NCI-H748 (cell line): ENCODE measurements around the gene SCAPER.
"Not testable (repeated sequence)": the region's sequence is repeated elsewhere in the genome, so short reads cannot be mapped to it uniquely, and the experiment has no call there.

ENCODE experiments used
- DNase-seq: peaks from one replicate; lab custom pipeline; 2025; ENCODE audit not compliant: unreplicated experiment; lab: John Stamatoyannopoulos, UW

The SCAPER gene

GRCh38 chr15:76330080-76330680 is 575.0 kb downstream of the SCAPER start:
- peak; percentile 31 for DNase-seq

- no peak for DNase-seq
Measured at GRCh38 chr15:76328958-76329357, 576.2 kb downstream of the SCAPER start.

GRCh38 chr15:76328106-76328696 is 576.9 kb downstream of the SCAPER start:
- DNase-seq, result no peak

GRCh38 chr15:76327191-76328105 is 577.7 kb downstream of the SCAPER start:
- DNase-seq, result no peak

GRCh38 chr15:76325704-76326103 is 579.4 kb downstream of the SCAPER start:
- DNase-seq, result no peak

- DNase-seq, result no peak
Measured at GRCh38 chr15:76324066-76324465, 581.1 kb downstream of the SCAPER start.

GRCh38 chr15:76321602-76322001 is 583.5 kb downstream of the SCAPER start:
- DNase-seq, result no peak

GRCh38 chr15:76321171-76321570 is 584.0 kb downstream of the SCAPER start:
- DNase-seq, result peak; percentile 14

- no peak for DNase-seq
Measured at GRCh38 chr15:76320012-76320411, 585.1 kb downstream of the SCAPER start.

GRCh38 chr15:76313731-76314130 is 591.4 kb downstream of the SCAPER start:
- DNase-seq, result no peak

- not testable (repeated sequence) for DNase-seq
Measured at GRCh38 chr15:76313175-76313567, 592.0 kb downstream of the SCAPER start.

GRCh38 chr15:76312540-76313174 is 592.5 kb downstream of the SCAPER start:
- DNase-seq, result no peak

GRCh38 chr15:76311100-76311953 is 593.8 kb downstream of the SCAPER start, which contains the start of gene ETFA:
Gene ETFA (minus strand): TSS chr15:76311469. CDS start chr15:76311388, 81 bp downstream.
- peak; percentile 93 for DNase-seq

GRCh38 chr15:76310475-76311099 is 594.6 kb downstream of the SCAPER start:
- peak; percentile 28 for DNase-seq

- no peak for DNase-seq
Measured at GRCh38 chr15:76309601-76310330, 595.4 kb downstream of the SCAPER start.

GRCh38 chr15:76303909-76304308 is 601.2 kb downstream of the SCAPER start:
- no peak for DNase-seq

- DNase-seq, result no peak
Measured at GRCh38 chr15:76299786-76300185, 605.4 kb downstream of the SCAPER start.

GRCh38 chr15:76298986-76299385 is 606.2 kb downstream of the SCAPER start:
- no peak for DNase-seq

GRCh38 chr15:76297951-76298350 is 607.2 kb downstream of the SCAPER start:
- not testable (repeated sequence) for DNase-seq
